HUES6 (cell line): ENCODE data around the gene GLMP.
A peak's percentile ranks its signal among the peaks of the same experiment; 100 is the strongest.

ENCODE experiments used
- H3K27ac ChIP-seq: 2 replicates; pipeline ENCODE4 v1.7.0; 2013; ENCODE audit warnings: low read depth, mild to moderate bottlenecking, low read length, inconsistent platforms
- H3K27me3 ChIP-seq: 2 replicates; pipeline ENCODE4 v1.6.1; 2013; ENCODE audit warnings: low read length; ENCODE audit not compliant: control insufficient read depth, insufficient read depth
- H3K36me3 ChIP-seq: 2 replicates; pipeline ENCODE4 v1.6.1; 2013; ENCODE audit warnings: low read length; ENCODE audit not compliant: control insufficient read depth, insufficient read depth
- H3K4me1 ChIP-seq: 2 replicates; pipeline ENCODE4 v1.6.1; 2013; ENCODE audit warnings: low read length; ENCODE audit not compliant: control insufficient read depth, insufficient read depth
- H3K4me3 ChIP-seq: 2 replicates; pipeline ENCODE4 v1.5.1; 2013; ENCODE audit warnings: low read depth, low read length
- H3K9ac ChIP-seq: one replicate; pipeline ENCODE4 v1.6.1; 2013; ENCODE audit warnings: mild to moderate bottlenecking, low read length
- H3K9me3 ChIP-seq: 2 replicates; pipeline ENCODE4 v1.6.1; 2013; ENCODE audit warnings: low read depth, low read length; ENCODE audit not compliant: control insufficient read depth, insufficient read depth

GLMP gene

GRCh38 chr1:156286061-156286460 is 9.4 kb downstream of the GLMP start:
- H3K9ac ChIP-seq: no peak overlapping the region
- no peak overlapping the region for H3K4me3 ChIP-seq
- H3K9me3 ChIP-seq: no peaks in the 10 kb centered on the region
- 0 out of 2 replicates have a peak, but pooled peaks cover 14% of the 10 kb centered on the region for H3K4me1 ChIP-seq
- H3K36me3 ChIP-seq: peaks cover 2% of the 10 kb centered on the region
- H3K27me3 ChIP-seq: no peaks in the 10 kb centered on the region
- no peak overlapping the region for H3K27ac ChIP-seq

DNA sequence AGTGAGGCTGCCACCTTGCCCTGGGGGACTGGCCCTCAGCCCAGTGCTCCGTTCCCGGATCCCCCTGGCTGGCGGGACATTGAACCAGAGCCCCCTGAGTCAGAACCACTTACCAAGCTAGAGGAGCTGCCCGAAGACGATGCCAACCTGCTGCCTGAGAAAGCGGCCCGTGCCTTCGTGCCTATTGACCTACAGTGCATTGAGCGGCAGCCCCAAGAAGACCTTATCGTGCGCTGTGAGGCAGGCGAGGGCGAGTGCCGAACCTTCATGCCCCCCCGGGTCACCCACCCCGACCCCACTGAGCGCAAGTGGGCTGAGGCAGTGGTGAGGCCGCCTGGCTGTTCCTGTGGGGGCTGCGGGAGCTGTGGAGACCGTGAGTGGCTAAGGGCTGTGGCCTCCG is 10.0 kb downstream of the GLMP start:
- Histone ChIP-seq H3K4me1 (0 out of 2 replicates have a peak, but pooled peaks cover 14% of the 10 kb centered on the region), H3K27ac (no peak overlapping the region), H3K4me3 (no peak overlapping the region), H3K27me3 (no peaks in the 10 kb centered on the region), H3K9me3 (no peaks in the 10 kb centered on the region), H3K36me3 (peaks cover 2% of the 10 kb centered on the region), H3K9ac (no peak overlapping the region)

- H3K36me3 ChIP-seq: peaks cover 8% of the 10 kb centered on the region
- no peaks in the 10 kb centered on the region for H3K27me3 ChIP-seq
- no peak overlapping the region for H3K9ac ChIP-seq
- H3K9me3 ChIP-seq: no peaks in the 10 kb centered on the region
- H3K4me1 ChIP-seq: 0 out of 2 replicates have a peak, but pooled peaks cover 14% of the 10 kb centered on the region
- H3K4me3 ChIP-seq: no peak overlapping the region
- H3K27ac ChIP-seq: no peak overlapping the region
These were observed 10.7 kb downstream of the GLMP start for GRCh38 chr1:156284757-156285156.

GRCh38 chr1:156284112-156284511 is 11.4 kb downstream of the GLMP start, which contains the start of gene TMEM79:
TMEM79 (plus strand) TSS chr1:156284325; CDS start chr1:156285227, 902 bp downstream.
- H3K27ac ChIP-seq: no peak within 1 kb of the TSS
- H3K9ac ChIP-seq: peak within 1 kb of the TSS; percentile 87
- peaks cover 10% of the 10 kb centered on the region for H3K36me3 ChIP-seq
- H3K4me3 ChIP-seq: peak within 1 kb of the TSS; percentile 65
- no peaks in the 10 kb centered on the region for H3K9me3 ChIP-seq
- H3K27me3 ChIP-seq: no peaks in the 10 kb centered on the region
- H3K4me1 ChIP-seq: 0 out of 2 replicates have a peak, but pooled peaks cover 14% of the 10 kb centered on the region

DNA sequence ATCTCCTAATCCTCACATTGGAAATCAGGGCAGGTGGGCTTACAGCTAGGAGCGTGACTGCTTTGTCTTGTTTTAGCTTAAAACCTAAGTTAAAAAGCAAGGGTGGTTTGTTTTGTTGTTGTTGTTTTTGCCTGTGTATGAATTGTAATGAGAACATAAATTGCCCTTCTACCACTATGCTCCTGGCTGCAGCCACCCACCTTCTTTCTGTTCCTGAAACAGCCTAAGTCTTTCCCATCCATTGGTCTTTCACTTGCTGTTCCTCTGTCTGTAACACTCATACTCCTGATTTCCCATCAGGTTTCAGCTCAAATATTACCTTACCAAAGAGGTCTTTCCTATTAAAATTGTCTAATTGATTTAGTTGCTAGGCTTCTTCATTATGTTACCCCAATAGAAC is 12.0 kb downstream of the GLMP start:
- peaks cover 16% of the 10 kb centered on the region for H3K36me3 ChIP-seq
- H3K27ac ChIP-seq: no peak overlapping the region
- no peaks in the 10 kb centered on the region for H3K9me3 ChIP-seq
- 0 out of 2 replicates have a peak, but pooled peaks cover 14% of the 10 kb centered on the region for H3K4me1 ChIP-seq
- H3K9ac ChIP-seq: peak overlapping the region; percentile 87
- H3K4me3 ChIP-seq: peak overlapping the region; percentile 65
- no peaks in the 10 kb centered on the region for H3K27me3 ChIP-seq

- Histone ChIP-seq H3K27me3 (no peaks in the 10 kb centered on the region), H3K4me3 (peak within 1 kb of the TSS; percentile 65), H3K36me3 (peaks cover 25% of the 10 kb centered on the region), H3K9me3 (no peaks in the 10 kb centered on the region), H3K27ac (peak within 1 kb of the TSS; percentile 88), H3K9ac (peak within 1 kb of the TSS; percentile 87), H3K4me1 (0 out of 2 replicates have a peak, but pooled peaks cover 14% of the 10 kb centered on the region)
These were observed 12.8 kb downstream of the GLMP start, which contains the start of gene SMG5 for GRCh38 chr1:156282479-156283222. SMG5 (minus strand) TSS chr1:156282825; CDS start chr1:156282680, 145 bp downstream.

- H3K36me3 ChIP-seq: peaks cover 33% of the 10 kb centered on the region
- H3K4me1 ChIP-seq: 0 out of 2 replicates have a peak, but pooled peaks cover 14% of the 10 kb centered on the region
- H3K9me3 ChIP-seq: no peaks in the 10 kb centered on the region
- peak overlapping the region; percentile 88; the same call in 1 of the 2 replicates for H3K27ac ChIP-seq
- no peaks in the 10 kb centered on the region for H3K27me3 ChIP-seq
- peak overlapping the region; percentile 65 for H3K4me3 ChIP-seq
- peak overlapping the region; percentile 87 for H3K9ac ChIP-seq
These were observed 13.6 kb downstream of the GLMP start for GRCh38 chr1:156281693-156282478.

- Histone ChIP-seq H3K9ac (peak overlapping the region; percentile 87), H3K4me3 (peak overlapping the region; percentile 65), H3K9me3 (no peaks in the 10 kb centered on the region), H3K36me3 (peaks cover 39% of the 10 kb centered on the region), H3K27ac (no peak overlapping the region), H3K4me1 (0 out of 2 replicates have a peak, but pooled peaks cover 14% of the 10 kb centered on the region), H3K27me3 (no peaks in the 10 kb centered on the region)
These were observed 14.2 kb downstream of the GLMP start for GRCh38 chr1:156281281-156281680.

GRCh38 chr1:156279837-156280236 is 15.6 kb downstream of the GLMP start:
- Histone ChIP-seq H3K9ac (no peak overlapping the region), H3K4me1 (0 out of 2 replicates have a peak, but pooled peaks cover 14% of the 10 kb centered on the region), H3K27me3 (no peaks in the 10 kb centered on the region), H3K4me3 (no peak overlapping the region), H3K9me3 (no peaks in the 10 kb centered on the region), H3K27ac (no peak overlapping the region), H3K36me3 (peaks cover 52% of the 10 kb centered on the region)

- Histone ChIP-seq H3K9ac (no peak overlapping the region), H3K4me1 (0 out of 2 replicates have a peak, but pooled peaks cover 6% of the 10 kb centered on the region), H3K27me3 (no peaks in the 10 kb centered on the region), H3K27ac (no peak overlapping the region), H3K36me3 (peaks cover 81% of the 10 kb centered on the region), H3K9me3 (no peaks in the 10 kb centered on the region), H3K4me3 (no peak overlapping the region)
These were observed 18.5 kb downstream of the GLMP start for GRCh38 chr1:156276966-156277381.
